UCSD-AML1 (cell line): ENCODE results near the gene TACC2.
"Not testable (repeated sequence)": the region's sequence is repeated elsewhere in the genome, so short reads cannot be mapped to it uniquely, and the experiment has no call there.

Experiments used
- DNase-seq: peaks from one replicate; lab custom pipeline; 2025; ENCODE audit not compliant: unreplicated experiment; lab: John Stamatoyannopoulos, UW

TACC2 gene

GRCh38 chr10:121978511-121978910 lies 10.5 kb upstream of the TACC2 start:
- no peak for DNase-seq

GRCh38 chr10:121981346-121981745 lies 7.6 kb upstream of the TACC2 start:
- DNase-seq: no peak

- DNase-seq: no peak
Observed at GRCh38 chr10:121983852-121984251, 5.1 kb upstream of the TACC2 start.

GRCh38 chr10:121984463-121984862 lies 4.5 kb upstream of the TACC2 start:
- DNase-seq: no peak

- DNase-seq: no peak
Observed at GRCh38 chr10:121990015-121990677, 1.2 kb downstream of the TACC2 start.

GRCh38 chr10:121991727-121992126 lies 2.8 kb downstream of the TACC2 start:
- DNase-seq: not testable (repeated sequence)

- no peak for DNase-seq
Observed at GRCh38 chr10:121994429-121994941, 5.5 kb downstream of the TACC2 start.

- DNase-seq: no peak
Observed at GRCh38 chr10:121998462-121998861, 9.5 kb downstream of the TACC2 start.

GRCh38 chr10:121999301-121999700 lies 10.3 kb downstream of the TACC2 start:
- no peak for DNase-seq

- DNase-seq: no peak
Observed at GRCh38 chr10:122001698-122002097, 12.7 kb downstream of the TACC2 start.

GRCh38 chr10:122007415-122007814 lies 18.5 kb downstream of the TACC2 start:
- no peak for DNase-seq

- DNase-seq: no peak
Observed at GRCh38 chr10:122010405-122011050, 21.6 kb downstream of the TACC2 start.

- DNase-seq: no peak
Observed at GRCh38 chr10:122012731-122013130, 23.8 kb downstream of the TACC2 start.

GRCh38 chr10:122013311-122013780 lies 24.4 kb downstream of the TACC2 start:
- no peak for DNase-seq

- DNase-seq: no peak
Observed at GRCh38 chr10:122014652-122015248, 25.8 kb downstream of the TACC2 start.

- DNase-seq: not testable (repeated sequence)
Observed at GRCh38 chr10:122017926-122018325, 29.0 kb downstream of the TACC2 start.

- no peak for DNase-seq
Observed at GRCh38 chr10:122018491-122018890, 29.5 kb downstream of the TACC2 start.

- DNase-seq: no peak
Observed at GRCh38 chr10:122018951-122019413, 30.0 kb downstream of the TACC2 start.

- DNase-seq: no peak
Observed at GRCh38 chr10:122019414-122019975, 30.5 kb downstream of the TACC2 start.

- no peak for DNase-seq
Observed at GRCh38 chr10:122020226-122020625, 31.3 kb downstream of the TACC2 start.

- DNase-seq: no peak
Observed at GRCh38 chr10:122021379-122021778, 32.4 kb downstream of the TACC2 start.

GRCh38 chr10:122021828-122022227 lies 32.9 kb downstream of the TACC2 start:
- no peak for DNase-seq
